HL-60 (cell line): ENCODE results near the gene MRTO4.

Source experiments
- CTCF ChIP-seq: IDR thresholded peaks from one replicate; pipeline ENCODE4 v1.5.1; 2011; ENCODE audit warnings: low read length, control low read depth, inconsistent platforms; ENCODE audit not compliant: insufficient read depth
- GABPA ChIP-seq: IDR thresholded peaks from 2 replicates; pipeline ENCODE4 v1.6.1; 2012; ENCODE audit warnings: low read depth
- POLR2AphosphoS5 ChIP-seq: IDR thresholded peaks from 2 replicates; pipeline ENCODE4 v1.6.1; 2012; ENCODE audit warnings: low read depth
- REST ChIP-seq: IDR thresholded peaks from 2 replicates; pipeline ENCODE4 v1.6.1; 2012; ENCODE audit warnings: low read depth; ENCODE audit not compliant: insufficient replicate concordance
- SPI1 ChIP-seq: IDR thresholded peaks from 2 replicates; pipeline ENCODE4 v1.6.1; 2012; ENCODE audit warnings: low read depth, mild to moderate bottlenecking, borderline replicate concordance

- TF ChIP-seq CTCF (no peak), REST (no peak), POLR2AphosphoS5 (no peak), GABPA (no peak), SPI1 (no peak)
Observed at GRCh38 chr1:19213580-19213979, 38.0 kb upstream of the MRTO4 start.
